GM19351 (cell line): ENCODE results near the gene RINL.
"Not testable (repeated sequence)": the region's sequence is repeated elsewhere in the genome, so short reads cannot be mapped to it uniquely, and the experiment has no call there.

Source experiments
- ATAC-seq: cut with Tn5 transposase; IDR thresholded peaks from one replicate; pipeline ENCODE4 v1.9.1; 2021; ENCODE audit warnings: mild to moderate bottlenecking, moderate library complexity; ENCODE audit not compliant: unreplicated experiment

RINL gene

GRCh38 chr19:38878575-38879399 is 712 bp upstream of the RINL start:
- no peak for ATAC-seq

- ATAC-seq = no peak
These were observed 2.2 kb downstream of the RINL start for GRCh38 chr19:38875656-38876395.

DNA sequence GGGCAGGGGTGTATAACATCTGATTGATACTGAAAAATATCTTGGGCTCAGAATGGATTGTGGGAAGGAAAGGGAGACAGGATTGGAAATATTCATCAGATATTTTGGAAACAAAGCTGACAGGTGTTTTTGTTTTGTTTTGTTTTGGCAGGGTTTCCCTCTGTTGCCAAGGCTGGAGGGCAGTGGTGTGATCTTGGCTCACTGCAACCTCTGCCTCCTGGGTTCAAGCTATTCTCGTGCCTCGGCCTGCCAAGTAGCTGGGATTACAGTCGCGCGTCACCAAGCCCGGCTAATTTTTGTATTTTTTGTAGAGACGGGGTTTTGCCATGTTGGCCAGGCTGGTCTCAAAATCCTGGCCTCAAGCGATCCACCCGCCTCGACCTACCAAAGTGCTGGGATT is 4.7 kb downstream of the RINL start:
- ATAC-seq = not testable (repeated sequence)

DNA sequence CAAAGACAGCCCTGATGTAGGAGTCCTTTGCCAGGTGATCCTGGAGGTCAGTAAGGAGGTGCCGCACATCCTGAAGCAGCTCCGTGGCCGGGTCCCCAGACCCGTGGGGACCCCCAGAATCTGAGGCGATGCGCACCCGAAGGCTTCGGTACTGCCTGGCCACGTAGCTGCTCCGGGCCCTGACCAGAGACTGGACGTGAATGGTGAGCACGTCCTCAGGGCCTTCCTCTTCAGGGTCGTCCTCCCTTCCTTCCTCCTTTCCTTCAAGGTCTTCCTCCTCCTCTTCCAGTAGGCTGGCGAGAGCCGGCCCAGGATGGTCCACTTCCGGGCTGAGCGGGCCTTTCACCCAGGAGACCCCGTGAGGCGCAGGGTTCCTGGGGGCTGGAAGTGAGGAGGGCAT is 7.5 kb downstream of the RINL start:
- no peak for ATAC-seq

DNA sequence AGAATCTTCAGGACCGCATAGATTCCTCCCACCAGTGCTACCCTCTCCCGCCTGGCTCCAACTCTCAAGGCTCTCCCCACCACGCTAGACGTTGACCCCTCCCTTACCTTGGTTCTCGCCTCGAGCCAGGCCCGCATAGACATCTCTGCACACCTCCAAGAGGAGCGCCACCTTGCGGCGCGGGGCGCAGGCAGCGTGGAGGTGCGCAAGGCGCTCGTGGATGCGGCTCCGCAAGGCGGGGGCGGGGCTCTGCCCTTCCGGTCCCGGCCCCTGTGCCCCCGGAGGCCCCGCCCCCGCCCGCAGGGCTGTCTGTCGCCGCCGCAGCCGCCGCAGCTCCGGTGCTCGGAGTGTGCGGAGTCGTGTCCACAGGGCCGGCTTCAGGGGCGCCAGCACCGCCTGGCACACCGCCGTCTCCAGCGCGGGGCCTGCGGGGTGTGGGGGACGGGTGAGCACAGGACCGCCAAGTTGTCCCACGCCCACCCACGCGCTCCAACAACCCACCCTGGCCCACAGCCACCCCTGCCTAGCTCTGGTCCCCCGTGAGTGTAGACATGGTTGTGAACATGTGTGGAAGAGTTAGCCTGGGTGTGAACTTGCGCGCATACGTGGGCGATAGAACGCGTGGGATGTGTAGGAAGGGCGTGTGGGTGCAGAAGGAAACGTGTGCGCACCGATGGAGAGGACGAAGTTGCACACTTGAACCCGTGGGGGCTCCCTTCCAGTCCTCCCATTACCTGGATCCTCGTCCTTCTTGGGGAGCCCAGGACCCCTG is 8.1 kb downstream of the RINL start:
- ATAC-seq = no peak

GRCh38 chr19:38869160-38869835 is 8.8 kb downstream of the RINL start:
- ATAC-seq = no peak

- no peak for ATAC-seq
These were observed 9.5 kb downstream of the RINL start for GRCh38 chr19:38868551-38868950.

- ATAC-seq = no peak
These were observed 10.8 kb downstream of the RINL start for GRCh38 chr19:38867171-38867780.

- ATAC-seq = no peak
These were observed 15.6 kb downstream of the RINL start for GRCh38 chr19:38862321-38863059.

DNA sequence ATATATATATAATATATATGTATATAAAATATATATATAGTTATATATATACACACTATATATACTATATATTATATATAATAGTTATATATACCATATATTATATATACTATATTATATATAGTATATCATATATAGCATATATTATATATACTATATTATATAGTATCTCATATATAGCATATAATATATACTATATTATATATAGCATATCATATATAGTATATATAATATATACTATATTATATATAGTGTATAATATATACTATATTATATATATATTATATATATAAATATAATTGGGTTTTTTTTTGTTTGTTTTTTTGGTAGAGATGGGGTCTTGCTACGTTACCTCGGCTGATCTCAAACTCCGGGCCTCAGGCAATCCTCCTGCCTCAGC is 16.7 kb downstream of the RINL start:
- ATAC-seq = no peak

DNA sequence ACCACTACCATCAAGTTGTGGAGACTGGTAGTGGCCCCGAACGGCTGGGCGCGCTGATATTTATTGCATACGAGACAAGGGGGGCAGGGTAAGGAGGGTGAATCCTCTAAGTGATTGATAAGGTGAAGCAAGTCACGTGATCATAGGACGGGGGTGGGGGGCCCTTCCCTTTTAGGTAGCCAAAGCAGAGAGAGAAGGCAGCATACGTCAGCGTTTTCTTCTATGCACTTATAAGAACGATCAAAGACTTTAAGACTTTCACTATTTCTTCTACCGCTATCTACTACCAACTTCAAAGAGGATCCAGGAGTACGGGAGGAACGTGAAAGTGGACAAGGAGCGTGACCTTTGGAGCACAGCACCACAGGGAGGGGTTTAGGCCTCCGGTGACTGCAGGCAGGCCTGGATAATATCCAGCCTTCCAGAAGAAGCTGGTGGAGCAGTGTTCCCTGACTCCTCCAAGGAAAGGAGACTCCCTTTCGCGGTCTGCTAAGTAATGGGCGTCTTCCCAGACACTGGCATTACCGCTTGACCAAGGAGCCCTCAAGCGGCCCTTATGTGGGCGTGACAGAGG is 18.4 kb downstream of the RINL start:
- not testable (repeated sequence) for ATAC-seq

DNA sequence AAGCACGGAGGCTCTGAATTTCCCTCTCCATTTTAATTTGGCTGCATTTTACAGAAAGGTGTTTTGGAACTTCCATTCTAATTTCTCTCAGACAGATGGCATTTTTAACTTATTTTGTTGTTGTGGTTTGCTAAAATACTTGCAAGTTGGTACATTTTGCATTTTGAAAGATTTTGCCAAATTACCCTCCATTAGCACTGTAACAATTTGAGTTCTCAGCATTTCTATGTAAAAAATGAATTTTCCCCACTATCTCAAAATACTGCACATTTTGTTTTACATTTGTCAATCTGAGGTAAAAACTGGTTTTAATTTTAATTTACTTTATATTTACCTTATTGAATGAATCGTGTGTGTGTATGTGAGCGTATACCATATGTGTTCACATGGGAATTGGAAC is 21.3 kb downstream of the RINL start:
- ATAC-seq = no peak

- ATAC-seq = not testable (repeated sequence)
These were observed 22.3 kb downstream of the RINL start for GRCh38 chr19:38855751-38856150.

DNA sequence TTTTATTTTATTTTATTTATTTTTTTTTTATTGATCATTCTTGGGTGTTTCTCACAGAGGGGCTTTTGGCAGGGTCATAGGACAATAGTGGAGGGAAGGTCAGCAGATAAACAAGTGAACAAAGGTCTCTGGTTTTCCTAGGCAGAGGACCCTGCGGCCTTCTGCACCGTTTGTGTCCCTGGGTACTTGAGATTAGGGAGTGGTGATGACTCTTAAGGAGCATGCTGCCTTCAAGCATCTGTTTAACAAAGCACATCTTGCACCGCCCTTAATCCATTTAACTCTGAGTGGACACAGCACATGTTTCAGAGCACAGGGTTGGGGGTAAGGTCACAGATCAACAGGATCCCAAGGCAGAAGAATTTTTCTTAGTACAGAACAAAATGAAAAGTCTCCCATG is 23.1 kb downstream of the RINL start:
- ATAC-seq = not testable (repeated sequence)

GRCh38 chr19:38853214-38853613 is 24.9 kb downstream of the RINL start:
- no peak for ATAC-seq

DNA sequence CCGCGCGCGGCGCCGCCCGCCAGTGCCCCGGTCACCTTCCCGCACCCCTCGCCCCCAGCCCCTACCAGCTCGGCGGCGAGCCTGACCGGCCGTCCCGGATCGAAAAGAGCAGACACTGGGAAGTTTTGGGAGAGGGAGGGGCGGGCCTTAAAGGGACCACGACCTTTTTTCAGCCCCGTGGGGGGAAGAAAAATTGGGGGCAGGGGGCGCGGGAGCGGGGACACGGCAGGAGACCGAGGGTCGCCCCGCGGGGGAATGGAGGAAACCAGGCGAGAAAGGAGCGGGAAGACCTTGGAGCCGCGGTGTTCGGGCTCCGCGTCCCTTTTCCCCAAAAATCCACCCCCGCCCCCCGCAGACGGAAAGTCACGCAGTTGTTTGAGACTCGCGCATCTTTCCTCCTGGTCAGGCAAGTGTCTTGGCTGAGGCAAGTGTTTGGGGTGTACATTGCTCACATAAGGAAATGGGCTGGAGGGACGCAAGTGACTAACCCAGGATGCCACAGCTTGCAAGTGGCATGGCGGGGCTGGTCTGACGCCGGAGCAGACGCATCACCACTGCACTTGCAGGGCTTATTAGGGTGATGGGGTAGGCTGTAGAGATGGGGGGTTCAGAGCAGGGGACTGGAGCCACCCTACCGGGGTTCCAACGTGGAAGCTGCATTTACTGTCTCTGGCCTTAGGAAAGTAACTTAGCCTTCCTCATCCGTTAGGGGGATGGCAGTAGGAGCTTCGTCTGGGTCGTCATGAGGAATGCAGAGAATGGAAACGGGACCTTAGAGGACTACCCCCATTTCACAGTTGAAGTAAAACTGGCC is 25.6 kb downstream of the RINL start:
- no peak for ATAC-seq

DNA sequence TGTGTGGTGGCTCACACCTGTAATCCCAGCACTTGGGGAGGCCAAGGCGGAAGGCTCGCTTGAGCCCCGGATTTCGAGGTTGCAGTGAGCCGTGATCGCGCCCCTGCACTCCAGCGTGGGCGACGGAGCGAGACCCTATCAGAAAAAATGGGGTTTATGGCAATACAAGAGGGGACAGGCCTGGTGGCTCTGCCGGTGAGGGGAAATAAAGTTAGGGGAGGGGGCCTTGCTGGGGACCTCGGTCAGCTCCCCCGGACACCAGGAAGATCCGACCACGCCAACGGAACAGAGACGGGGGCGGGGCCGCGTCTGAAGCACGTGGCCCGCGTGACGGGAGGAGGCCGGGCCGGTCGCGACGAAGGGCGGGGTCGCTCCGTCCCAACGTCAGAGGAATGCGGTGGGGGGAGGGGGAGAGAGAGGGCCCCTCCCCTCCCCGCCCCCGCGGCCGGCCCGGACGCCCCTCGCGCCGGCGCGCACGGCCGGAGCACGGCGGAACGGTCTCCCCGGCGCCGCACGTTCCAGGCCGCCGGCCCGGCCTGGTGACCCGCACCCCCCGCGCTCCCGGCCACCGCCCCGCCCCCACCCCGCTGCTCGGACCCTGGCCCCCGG is 26.3 kb downstream of the RINL start:
- ATAC-seq = no peak

- ATAC-seq = no peak
These were observed 27.0 kb downstream of the RINL start for GRCh38 chr19:38850976-38851621.
